K562 (cell line): ENCODE data around the gene CYSTM1.

Experiments used
- BRD4 ChIP-seq: fragments of 200-600 bp; sonication (generic); IDR thresholded peaks from 2 replicates; pipeline ENCODE4 v1.6.1; 2017; ENCODE audit warnings: inconsistent platforms
- GABPA ChIP-seq: fragments of 200-800 bp; sonication (Bioruptor generic); conservative IDR thresholded peaks from 2 replicates; pipeline ENCODE4 v1.6.1; 2016; ENCODE audit warnings: low read depth, missing genetic modification characterization, missing compliant biosample characterization
- JUN ChIP-seq, 2 experiments: sonication (generic) in 1 of 2; formaldehyde crosslinking in 1 of 2; IDR thresholded peaks; 2 replicates each; pipeline versions ENCODE4 v1.6.1 to v1.8.0; 2012 to 2022; ENCODE audit warnings: borderline replicate concordance in 2 of 2, mild to moderate bottlenecking in 2 of 2, improper control_type of control experiment in 1 of 2, low read depth in 1 of 2, low read length in 1 of 2, missing genetic modification reagents in 1 of 2
- NEUROD1 ChIP-seq: fragments of 150-350 bp; IDR thresholded peaks from 2 replicates; pipeline ENCODE4 v1.6.1; 2014; ENCODE audit warnings: borderline replicate concordance, low read length, low read depth; ENCODE audit not compliant: partially characterized antibody
- POLR2AphosphoS2 ChIP-seq: IDR thresholded peaks from 2 replicates; pipeline ENCODE4 v1.6.1; 2012; ENCODE audit warnings: low read length, improper control_type of control experiment
- SIN3A ChIP-seq, 2 experiments: fragments of 150-350 bp in 1 of 2; IDR thresholded peaks; 2 replicates each; pipeline ENCODE4 v1.6.1; 2011 to 2016; ENCODE audit warnings: borderline replicate concordance in 2 of 2, low read depth in 2 of 2, low read length in 2 of 2, mild to moderate bottlenecking in 2 of 2, moderate library complexity in 2 of 2; ENCODE audit not compliant: control insufficient read depth in 1 of 2
- ZNF146 ChIP-seq: IDR thresholded peaks from one replicate; pipeline ENCODE4 v1.6.1; 2018; ENCODE audit warnings: missing compliant biosample characterization; ENCODE audit not compliant: unreplicated experiment
- TF ChIP-seq, protein P1 (sequence below): sonication (generic); formaldehyde crosslinking; IDR thresholded peaks from 2 replicates; pipeline ENCODE4 v1.8.1; 2023; ENCODE audit warnings: mild to moderate bottlenecking, missing genetic modification reagents
- TF ChIP-seq, protein P2 (sequence below): sonication (generic); formaldehyde crosslinking; IDR thresholded peaks from 2 replicates; pipeline ENCODE4 v1.8.0; 2022; ENCODE audit warnings: mild to moderate bottlenecking, missing genetic modification reagents
- TF ChIP-seq, protein P3 (sequence below): fragments of 250-450 bp; sonication (Bioruptor Pico); IDR thresholded peaks from 2 replicates; pipeline ENCODE4 v1.4.0; 2020
- TF ChIP-seq, protein P4 (sequence below): fragments of 450-650 bp; IDR thresholded peaks from 2 replicates; pipeline ENCODE4 v1.6.1; 2016; ENCODE audit warnings: antibody characterized with exemption

DNA sequence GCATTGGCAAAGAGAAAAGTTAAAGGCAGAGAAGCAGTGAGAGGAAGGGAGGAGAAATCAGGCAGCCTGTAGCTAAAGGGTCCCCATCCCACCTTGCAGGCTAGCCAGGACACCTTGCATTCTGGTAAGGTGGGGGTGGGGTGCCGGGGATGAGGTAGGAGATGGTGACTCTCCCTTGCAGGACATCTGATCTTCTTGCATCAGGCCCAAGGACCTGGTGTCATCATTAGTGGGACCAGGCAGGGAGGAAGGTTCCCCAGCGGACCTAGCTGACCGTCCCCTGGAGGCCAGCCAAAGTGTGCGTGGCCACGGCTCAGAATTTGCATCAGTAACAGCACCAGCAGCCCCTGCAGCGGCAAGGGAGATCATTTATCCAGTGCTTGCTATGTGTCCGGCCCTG lies 21.7 kb upstream of the CYSTM1 start:
- TF ChIP-seq, protein P1, sequence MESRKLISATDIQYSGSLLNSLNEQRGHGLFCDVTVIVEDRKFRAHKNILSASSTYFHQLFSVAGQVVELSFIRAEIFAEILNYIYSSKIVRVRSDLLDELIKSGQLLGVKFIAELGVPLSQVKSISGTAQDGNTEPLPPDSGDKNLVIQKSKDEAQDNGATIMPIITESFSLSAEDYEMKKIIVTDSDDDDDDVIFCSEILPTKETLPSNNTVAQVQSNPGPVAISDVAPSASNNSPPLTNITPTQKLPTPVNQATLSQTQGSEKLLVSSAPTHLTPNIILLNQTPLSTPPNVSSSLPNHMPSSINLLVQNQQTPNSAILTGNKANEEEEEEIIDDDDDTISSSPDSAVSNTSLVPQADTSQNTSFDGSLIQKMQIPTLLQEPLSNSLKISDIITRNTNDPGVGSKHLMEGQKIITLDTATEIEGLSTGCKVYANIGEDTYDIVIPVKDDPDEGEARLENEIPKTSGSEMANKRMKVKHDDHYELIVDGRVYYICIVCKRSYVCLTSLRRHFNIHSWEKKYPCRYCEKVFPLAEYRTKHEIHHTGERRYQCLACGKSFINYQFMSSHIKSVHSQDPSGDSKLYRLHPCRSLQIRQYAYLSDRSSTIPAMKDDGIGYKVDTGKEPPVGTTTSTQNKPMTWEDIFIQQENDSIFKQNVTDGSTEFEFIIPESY (CRISPR knock-in tag) = no peak
- TF ChIP-seq, protein P2, sequence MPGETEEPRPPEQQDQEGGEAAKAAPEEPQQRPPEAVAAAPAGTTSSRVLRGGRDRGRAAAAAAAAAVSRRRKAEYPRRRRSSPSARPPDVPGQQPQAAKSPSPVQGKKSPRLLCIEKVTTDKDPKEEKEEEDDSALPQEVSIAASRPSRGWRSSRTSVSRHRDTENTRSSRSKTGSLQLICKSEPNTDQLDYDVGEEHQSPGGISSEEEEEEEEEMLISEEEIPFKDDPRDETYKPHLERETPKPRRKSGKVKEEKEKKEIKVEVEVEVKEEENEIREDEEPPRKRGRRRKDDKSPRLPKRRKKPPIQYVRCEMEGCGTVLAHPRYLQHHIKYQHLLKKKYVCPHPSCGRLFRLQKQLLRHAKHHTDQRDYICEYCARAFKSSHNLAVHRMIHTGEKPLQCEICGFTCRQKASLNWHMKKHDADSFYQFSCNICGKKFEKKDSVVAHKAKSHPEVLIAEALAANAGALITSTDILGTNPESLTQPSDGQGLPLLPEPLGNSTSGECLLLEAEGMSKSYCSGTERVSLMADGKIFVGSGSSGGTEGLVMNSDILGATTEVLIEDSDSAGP = no peak
- TF ChIP-seq, protein P3, sequence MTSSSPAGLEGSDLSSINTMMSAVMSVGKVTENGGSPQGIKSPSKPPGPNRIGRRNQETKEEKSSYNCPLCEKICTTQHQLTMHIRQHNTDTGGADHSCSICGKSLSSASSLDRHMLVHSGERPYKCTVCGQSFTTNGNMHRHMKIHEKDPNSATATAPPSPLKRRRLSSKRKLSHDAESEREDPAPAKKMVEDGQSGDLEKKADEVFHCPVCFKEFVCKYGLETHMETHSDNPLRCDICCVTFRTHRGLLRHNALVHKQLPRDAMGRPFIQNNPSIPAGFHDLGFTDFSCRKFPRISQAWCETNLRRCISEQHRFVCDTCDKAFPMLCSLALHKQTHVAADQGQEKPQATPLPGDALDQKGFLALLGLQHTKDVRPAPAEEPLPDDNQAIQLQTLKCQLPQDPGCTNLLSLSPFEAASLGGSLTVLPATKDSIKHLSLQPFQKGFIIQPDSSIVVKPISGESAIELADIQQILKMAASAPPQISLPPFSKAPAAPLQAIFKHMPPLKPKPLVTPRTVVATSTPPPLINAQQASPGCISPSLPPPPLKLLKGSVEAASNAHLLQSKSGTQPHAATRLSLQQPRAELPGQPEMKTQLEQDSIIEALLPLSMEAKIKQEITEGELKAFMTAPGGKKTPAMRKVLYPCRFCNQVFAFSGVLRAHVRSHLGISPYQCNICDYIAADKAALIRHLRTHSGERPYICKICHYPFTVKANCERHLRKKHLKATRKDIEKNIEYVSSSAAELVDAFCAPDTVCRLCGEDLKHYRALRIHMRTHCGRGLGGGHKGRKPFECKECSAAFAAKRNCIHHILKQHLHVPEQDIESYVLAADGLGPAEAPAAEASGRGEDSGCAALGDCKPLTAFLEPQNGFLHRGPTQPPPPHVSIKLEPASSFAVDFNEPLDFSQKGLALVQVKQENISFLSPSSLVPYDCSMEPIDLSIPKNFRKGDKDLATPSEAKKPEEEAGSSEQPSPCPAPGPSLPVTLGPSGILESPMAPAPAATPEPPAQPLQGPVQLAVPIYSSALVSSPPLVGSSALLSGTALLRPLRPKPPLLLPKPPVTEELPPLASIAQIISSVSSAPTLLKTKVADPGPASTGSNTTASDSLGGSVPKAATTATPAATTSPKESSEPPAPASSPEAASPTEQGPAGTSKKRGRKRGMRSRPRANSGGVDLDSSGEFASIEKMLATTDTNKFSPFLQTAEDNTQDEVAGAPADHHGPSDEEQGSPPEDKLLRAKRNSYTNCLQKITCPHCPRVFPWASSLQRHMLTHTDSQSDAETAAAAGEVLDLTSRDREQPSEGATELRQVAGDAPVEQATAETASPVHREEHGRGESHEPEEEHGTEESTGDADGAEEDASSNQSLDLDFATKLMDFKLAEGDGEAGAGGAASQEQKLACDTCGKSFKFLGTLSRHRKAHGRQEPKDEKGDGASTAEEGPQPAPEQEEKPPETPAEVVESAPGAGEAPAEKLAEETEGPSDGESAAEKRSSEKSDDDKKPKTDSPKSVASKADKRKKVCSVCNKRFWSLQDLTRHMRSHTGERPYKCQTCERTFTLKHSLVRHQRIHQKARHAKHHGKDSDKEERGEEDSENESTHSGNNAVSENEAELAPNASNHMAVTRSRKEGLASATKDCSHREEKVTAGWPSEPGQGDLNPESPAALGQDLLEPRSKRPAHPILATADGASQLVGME (CRISPR knock-in tag) = no peak
- TF ChIP-seq JUN (IDR thresholded peaks at IDR 0.05; ENCODE audit: borderline replicate concordance, low read depth, low read length) (peak; percentile 58; the same call in 1 of the 2 replicates), JUN (CRISPR knock-in tag; IDR thresholded peaks at IDR 0.05; ENCODE audit: borderline replicate concordance) (no peak), POLR2AphosphoS2 (no peak), GABPA (tag) (no peak), NEUROD1 (no peak), ZNF146 (CRISPR knock-in tag) (no peak), BRD4 (no peak), SIN3A (IDR thresholded peaks at IDR 0.05; ENCODE audit: borderline replicate concordance in 2 of 2, control insufficient read depth in 1 of 2, low read depth in 2 of 2, low read length in 2 of 2) (no peak)
- TF ChIP-seq, protein P4, sequence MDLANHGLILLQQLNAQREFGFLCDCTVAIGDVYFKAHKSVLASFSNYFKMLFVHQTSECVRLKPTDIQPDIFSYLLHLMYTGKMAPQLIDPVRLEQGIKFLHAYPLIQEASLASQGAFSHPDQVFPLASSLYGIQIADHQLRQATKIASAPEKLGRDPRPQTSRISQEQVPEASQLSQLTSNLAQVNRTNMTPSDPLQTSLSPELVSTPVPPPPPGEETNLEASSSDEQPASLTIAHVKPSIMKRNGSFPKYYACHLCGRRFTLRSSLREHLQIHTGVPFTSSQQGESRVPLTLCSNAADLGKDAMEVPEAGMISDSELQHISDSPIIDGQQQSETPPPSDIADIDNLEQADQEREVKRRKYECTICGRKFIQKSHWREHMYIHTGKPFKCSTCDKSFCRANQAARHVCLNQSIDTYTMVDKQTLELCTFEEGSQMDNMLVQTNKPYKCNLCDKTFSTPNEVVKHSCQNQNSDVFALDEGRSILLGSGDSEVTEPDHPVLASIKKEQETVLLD = no peak
